NCI-H1105 (cell line): ENCODE measurements around the gene AGBL4.
"Not testable (repeated sequence)": the region's sequence is repeated elsewhere in the genome, so short reads cannot be mapped to it uniquely, and the experiment has no call there.

Experiments used
- DNase-seq: peaks from one replicate; lab custom pipeline; 2025; lab: John Stamatoyannopoulos, UW

Gene AGBL4

GRCh38 chr1:48540587-48540986 is 1483.2 kb downstream of the AGBL4 start:
- DNase-seq = no peak

DNA sequence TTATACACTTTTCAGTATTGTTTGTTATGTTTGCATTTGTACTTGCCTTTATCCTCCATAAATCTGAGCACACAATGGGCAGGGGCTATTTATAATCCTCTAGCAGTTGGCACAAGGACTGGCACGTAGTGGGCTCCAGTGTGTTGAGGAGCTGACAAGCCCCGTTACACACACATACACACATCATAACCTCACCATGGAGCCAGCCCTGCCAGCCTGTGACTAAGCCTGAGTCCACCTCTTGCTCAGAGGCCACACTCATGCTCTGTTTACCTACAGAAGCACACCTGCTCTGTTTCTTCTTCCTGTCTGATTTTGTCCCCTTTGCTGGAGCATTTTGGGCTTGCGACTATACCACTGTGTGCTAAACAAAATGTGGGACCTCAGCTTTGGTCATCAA is 1487.3 kb downstream of the AGBL4 start:
- DNase-seq = no peak

DNA sequence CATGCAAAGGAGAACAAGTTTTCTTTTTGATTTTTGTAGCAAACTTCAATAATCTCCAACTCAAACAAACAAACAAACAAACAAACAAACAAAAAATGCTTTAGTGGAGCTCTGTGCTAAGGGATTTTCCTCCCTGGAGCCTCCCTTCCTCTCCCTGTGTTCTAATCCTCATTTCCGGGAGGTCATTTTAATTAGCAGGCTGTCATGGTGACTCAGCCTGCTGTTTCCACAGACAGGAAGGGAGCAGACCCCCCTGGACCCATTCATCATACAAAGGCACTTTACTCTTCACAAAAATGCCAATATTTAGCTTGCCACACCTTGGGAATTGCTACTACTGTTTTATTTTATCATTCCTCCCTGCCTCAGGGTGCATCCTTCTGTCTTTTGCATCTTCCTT is 1490.8 kb downstream of the AGBL4 start:
- no peak for DNase-seq

- DNase-seq = peak; percentile 44
Measured at GRCh38 chr1:48530727-48531351, 1492.9 kb downstream of the AGBL4 start.

- DNase-seq = no peak
Measured at GRCh38 chr1:48527051-48527450, 1496.7 kb downstream of the AGBL4 start.

DNA sequence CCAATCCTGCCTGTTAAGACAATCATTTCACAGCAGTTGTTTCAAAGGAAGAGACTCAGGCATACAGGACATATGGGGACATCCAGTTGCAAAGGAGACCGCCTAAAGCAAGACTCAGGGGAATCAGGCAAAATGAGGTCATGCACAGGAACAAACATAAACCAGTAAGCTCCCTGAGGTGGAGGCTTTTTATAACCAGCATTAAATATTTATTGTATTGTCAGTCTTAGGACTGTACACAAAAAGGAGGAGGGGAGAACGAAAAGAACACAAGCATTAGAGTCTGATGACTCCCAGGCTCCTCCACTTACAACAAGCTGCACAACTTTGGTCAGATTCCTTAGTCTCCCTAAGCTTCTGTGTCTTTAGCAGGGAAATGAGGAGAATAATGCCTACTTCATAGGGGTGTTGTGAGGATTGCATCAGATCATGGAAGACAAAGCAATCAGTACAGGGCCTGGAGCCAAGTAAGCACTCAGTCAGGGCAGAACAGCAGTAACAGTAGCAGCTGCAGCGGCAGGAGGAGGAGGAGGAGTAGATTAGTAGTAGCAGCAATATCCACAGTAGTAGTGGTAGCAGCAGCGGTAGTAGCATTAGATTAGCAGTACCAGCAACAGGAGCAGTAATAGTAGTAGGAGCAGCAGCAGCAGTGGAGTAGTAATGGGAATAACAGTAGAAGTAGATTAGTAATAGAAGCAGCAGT is 1497.6 kb downstream of the AGBL4 start:
- DNase-seq = peak; percentile 91

DNA sequence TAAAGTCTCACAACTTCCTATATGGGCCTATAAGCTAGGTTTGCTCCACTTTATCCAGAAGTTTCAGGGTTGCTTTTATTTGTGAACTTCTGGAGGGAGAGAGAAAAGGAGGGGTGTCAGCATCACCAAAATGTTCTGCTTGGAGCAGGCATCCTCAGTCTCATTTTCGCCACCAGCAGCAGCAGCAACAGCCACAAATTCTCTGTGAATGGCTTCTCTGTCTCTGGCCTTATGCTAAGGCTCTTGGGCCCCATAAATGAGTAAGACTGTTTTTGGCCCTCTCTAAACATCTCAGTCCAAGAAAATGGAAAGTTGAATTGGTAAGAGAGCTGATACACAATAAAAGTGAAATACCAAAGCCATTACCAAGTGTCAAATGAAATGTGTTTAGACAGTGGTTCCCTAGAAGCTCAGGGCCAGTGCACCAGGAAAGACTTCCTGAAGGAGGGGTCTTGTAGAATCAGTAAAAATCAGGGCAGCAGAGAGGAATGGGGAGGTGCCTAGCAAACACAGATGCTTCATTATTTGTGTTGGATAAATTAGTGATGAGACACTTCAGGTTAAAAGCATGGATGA is 1498.8 kb downstream of the AGBL4 start:
- DNase-seq = no peak

GRCh38 chr1:48523558-48523957 is 1500.2 kb downstream of the AGBL4 start:
- DNase-seq = no peak

DNA sequence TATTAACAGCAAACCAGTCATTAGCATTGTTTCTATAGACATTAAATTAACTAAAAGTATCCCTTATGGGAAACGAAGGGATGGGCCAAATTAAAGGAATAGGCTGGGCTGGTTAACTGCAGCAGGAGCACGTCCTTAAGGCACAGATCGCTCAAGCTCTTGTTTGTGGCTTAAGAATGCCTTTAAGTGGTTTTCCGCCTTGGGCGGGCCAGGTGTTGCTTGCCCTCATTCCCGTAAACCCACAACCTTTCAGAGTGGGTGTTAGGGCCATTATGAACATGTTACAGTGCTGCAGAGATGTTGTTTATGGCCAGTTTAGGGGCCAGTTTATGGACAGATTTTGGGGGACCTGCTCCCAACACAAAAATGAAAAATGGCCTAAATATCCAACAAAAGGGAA is 1503.9 kb downstream of the AGBL4 start:
- DNase-seq = not testable (repeated sequence)

- no peak for DNase-seq
Measured at GRCh38 chr1:48506870-48507269, 1516.9 kb downstream of the AGBL4 start.

GRCh38 chr1:48500541-48501450 is 1523.0 kb downstream of the AGBL4 start:
- no peak for DNase-seq

DNA sequence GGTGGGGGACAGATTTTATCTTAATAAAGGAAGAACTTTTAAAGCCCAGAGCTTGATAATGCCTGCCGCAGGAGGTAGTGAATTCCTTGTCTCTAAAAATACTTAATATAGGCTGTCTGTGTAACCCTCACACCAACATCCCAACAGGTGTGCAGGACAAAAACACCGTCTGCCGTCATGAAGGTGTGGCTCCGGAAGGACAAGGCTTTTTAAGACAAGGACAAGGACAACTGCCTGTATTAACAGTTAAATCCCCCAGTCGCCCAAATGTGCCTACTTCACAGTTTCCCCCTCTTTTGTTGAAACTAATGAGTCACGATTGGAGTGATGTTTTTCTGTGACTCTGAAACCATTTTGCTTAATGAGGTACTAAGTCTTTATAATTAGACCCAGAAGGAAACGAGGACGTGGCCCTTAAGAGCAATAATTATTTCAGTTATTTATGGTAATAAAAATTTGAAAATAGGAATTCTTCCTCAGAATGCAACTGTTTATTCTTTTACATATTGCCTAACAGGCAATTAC is 1524.5 kb downstream of the AGBL4 start:
- DNase-seq = no peak

- peak; percentile 80 for DNase-seq
Measured at GRCh38 chr1:48498096-48498791, 1525.5 kb downstream of the AGBL4 start.

- no peak for DNase-seq
Measured at GRCh38 chr1:48495911-48496310, 1527.8 kb downstream of the AGBL4 start.

DNA sequence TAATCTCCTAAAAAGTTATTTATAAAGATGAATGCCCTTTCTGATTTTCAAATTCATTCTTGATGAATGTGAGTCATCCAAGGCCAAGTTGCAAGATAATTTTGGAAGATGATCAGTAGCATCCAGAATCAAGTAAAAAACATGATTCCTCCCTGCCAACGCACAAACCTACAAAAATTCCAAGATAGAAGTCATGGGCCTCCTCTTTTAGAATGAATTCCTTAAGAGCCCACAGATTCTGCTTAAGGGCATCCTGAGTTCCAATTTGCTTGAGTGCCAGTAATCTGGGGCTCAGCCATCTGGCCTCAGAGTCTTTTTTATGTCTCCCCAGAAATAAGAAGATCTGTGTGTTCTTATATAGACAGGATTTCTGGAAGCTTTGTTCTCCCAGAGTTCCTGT is 1528.6 kb downstream of the AGBL4 start:
- no peak for DNase-seq

DNA sequence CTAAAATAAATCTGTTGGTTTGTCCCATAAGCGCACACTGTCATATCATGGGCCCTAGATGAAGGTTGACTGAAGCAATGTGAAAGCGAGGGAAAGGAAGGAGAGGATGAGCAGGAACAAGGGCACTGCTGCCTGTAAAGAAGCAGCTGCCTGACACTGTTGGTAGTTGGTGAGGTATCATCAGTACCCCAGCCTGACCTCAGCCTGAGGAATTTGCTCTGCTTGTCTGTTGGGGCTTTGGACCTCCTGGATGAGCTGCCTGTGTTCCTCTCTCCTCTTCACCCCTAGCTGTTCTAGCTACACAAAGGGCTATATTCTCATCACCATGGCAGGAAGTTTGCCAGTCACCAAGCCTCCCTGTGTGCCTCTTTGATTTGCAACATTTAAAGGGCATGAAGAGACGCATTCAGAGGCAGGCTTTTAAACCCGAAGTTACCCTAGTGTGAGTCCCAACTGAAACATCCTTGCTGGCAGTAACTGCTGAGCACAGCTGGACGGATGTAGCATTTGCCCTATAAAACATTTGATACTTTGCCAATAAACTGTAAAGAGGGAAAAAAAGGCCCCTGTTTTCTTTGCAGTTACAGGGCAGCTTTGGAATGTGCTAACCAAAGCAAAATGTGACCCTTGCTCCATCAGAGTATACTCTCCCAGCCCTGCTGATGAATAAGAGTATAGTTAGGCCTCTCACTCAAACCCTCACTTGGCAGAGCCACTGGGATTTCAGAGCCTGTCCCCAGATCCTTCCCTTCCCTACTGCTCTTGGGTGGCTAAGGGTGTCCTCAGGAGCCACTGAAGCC is 1529.6 kb downstream of the AGBL4 start:
- DNase-seq = no peak

DNA sequence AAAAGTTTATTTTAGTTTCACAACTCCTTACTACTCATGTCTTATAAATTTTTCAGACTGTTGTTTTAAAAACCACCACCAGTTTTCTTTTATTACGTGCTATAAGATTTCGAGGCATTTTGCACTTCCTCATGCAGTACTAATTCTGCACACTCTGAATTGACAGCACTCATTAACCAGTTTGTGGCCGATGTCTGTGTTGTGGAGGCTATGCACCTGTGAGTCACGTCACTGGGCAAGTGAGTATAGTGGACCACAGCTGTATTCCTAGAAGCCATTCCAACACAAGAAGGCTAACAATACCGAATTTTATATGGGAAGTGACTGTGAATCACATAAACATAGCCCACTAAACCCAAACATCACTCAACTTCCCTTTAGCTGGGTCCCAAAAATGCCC is 1530.7 kb downstream of the AGBL4 start:
- DNase-seq = no peak

GRCh38 chr1:48492392-48492791 is 1531.4 kb downstream of the AGBL4 start:
- DNase-seq = peak; percentile 56

DNA sequence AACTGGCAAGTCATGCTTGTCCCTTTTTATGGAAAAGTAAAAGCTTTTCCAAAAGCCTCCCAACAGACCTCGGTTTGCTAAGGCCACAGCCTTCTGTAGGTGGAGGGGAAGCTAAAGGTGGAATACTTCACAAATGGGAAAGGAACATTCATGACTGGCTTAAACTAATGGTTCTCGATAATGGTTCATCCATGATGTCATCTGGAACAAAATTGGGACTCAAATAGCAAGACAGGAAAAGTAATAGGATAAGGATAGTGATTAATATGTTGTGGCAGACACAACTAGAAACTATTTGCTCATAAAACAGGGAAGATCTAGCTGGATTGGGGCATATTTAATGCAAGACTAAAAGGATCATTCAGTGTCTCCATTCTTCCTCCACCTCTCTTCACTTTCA is 1535.0 kb downstream of the AGBL4 start:
- no peak for DNase-seq
